Psoas muscle (tissue), 8 donors: Measurements from ENCODE around the gene CRIP1. TPM values are rescaled to one million over a fixed set of nuclear protein-coding genes. Genes with fewer than 3 reads are reported as not detected.

Source experiments
- ATAC-seq, 4 donors: fragments of 200-7000 bp; cut with Tn5 transposase; one replicate each; pipeline ENCODE4 v1.9.1; 2020; ENCODE audit warnings: moderate library complexity in 3 of 4, mild to moderate bottlenecking in 2 of 4
- DNase-seq, 2 donors: peaks; one replicate each; pipeline ENCODE4 v3.0.0-alpha.2; 2020
- H3K27ac ChIP-seq: fragments of 200-600 bp; one replicate; pipeline ENCODE4 v1.8.0; 2022
- H3K27me3 ChIP-seq, 3 donors: fragments of 200-600 bp in 1 of 3; one replicate each; pipeline versions ENCODE4 v1.6.1 to v1.8.0; 2013 to 2022; ENCODE audit warnings: low read length in 2 of 3, mild to moderate bottlenecking in 2 of 3, moderate library complexity in 1 of 3; ENCODE audit not compliant: insufficient read depth in 3 of 3
- H3K36me3 ChIP-seq, 2 donors: fragments of 200-600 bp in 1 of 2; one replicate each; pipeline versions ENCODE4 v1.6.1 to v1.8.0; 2013 to 2022; ENCODE audit warnings: low read depth in 1 of 2, mild to moderate bottlenecking in 1 of 2, moderate library complexity in 1 of 2; ENCODE audit not compliant: insufficient read depth in 1 of 2
- H3K4me1 ChIP-seq: fragments of 200-600 bp; one replicate; pipeline ENCODE4 v1.8.0; 2022
- H3K4me3 ChIP-seq: fragments of 200-600 bp; one replicate; pipeline ENCODE4 v1.8.0; 2022; ENCODE audit warnings: mild to moderate bottlenecking
- H3K9me3 ChIP-seq: fragments of 200-600 bp; one replicate; pipeline ENCODE4 v1.8.0; 2022
- WGBS, 3 donors: extraction: QIAGEN DNeasy Blood & Tissue Kit; methylation state at CpG; one replicate each; pipeline versions ENCODE4 v1.1.6 to v1.1.7; 2013; 5-methylcytosine and 5-hydroxymethylcytosine counted together
- intact Hi-C, 2 donors: fragments of 100-400 bp; cut with DNase I; formaldehyde crosslinking; loops; one replicate each; pipeline versions ENCODE4 v1.11.0 to v1.14.2; 2022
- polyA plus RNA-seq, 3 donors: library from polyadenylated mRNA; stranded (reverse); fragments of 200-250 nt; gene quantifications; one replicate each; pipeline ENCODE4 v1.2.3, GENCODE V29; 2013
- total RNA-seq, 4 donors: library from RNA; stranded (reverse); fragmentation: NEBNext Ultra II Directional in 2 of 4; extraction: Animal tissue kit (Norgen Biotek cat#: 25700) in 2 of 4; gene quantifications; one replicate each; pipeline versions ENCODE4 v1.2.1 to v1.2.4, GENCODE V29; 2021 to 2023
- TF ChIP-seq, protein P1 (sequence below): fragments of 200-600 bp; IDR thresholded peaks from one replicate; pipeline ENCODE4 v1.8.0; 2022; ENCODE audit warnings: antibody characterized with exemption
- donor health status: healthy with polysubstance abuse.
- donor health status: DM: no; HTN: no; CAD: no; lungs with moderate emphysema.
- donor health status: Bipolar disorder and iron deficiency.
- donor health status: healthy.
- donor health status: DM: yes; HTN: yes; CAD: no.
- donor health status: DM: no; HTN: no; CAD: no.
- donor health status: DM: no; HTN: no; CAD: no.
- donor health status: DM: yes; HTN: yes; CAD: no.

The CRIP1 gene
- total and polyA plus RNA-seq, 7 donors = 11.5 to 27.2 (median 17.5) TPM

DNA sequence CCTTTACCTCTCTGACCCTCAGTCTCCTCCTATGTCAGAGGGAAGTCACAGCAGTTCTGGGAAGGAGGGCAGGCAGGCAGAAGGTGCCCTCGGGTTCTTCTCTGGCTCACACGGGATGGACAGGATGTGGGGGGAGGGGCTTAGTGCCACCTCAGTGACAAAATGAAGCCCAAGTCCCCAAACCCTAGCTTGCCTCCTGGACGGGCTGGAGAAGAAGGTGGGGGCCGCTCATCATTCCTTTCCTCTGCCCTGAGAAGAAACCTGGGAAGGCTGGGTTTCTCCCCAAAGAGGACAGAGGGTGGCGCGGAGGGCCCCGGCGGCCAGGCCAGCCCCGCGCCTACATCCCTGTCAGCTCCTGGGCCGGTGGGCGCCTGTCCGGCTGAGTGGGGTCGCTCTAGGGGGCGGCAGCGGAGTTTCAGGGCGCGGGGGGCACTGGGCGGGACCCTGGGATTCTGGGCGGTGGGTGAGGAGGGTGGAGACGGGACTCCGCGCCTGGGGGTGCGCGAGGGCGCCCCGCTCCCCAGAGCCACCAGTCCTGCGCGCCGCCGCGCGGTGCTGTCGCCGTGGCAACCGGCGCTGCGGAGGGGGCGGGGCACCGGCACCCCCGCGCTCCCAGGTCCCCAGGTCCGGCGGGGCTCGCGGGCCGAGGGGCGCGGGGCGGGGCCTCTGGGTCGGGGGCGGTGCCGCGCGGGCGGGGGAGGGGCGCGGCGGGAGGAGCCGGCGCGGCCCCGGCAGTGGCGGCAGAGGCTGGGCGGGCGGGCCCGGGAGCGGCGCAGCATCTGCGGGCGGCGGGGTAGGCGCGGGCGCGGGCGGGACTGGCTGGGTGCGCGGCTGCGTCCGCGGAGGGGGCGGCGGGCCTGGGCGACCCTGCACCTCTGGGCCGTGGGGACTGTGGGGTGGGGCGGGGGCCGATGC is 39.4 kb downstream of the CRIP1 start, which contains the start of gene TMEM121:
TSS of gene TMEM121 (plus strand) at position 723 of the 915 bp plus-strand sequence. CDS start 2,252 bp downstream, outside the sequence.
- Histone ChIP-seq H3K27ac (no peak within 1 kb of the TSS), H3K4me3 (peak within 1 kb of the TSS; percentile 77), H3K27me3 (peaks cover 0 to 55% (median 12%) of the 10 kb centered on the region in 3 donors), H3K9me3 (no peaks in the 10 kb centered on the region), H3K36me3 (no peaks in the 10 kb centered on the region), H3K4me1 (peaks cover 17% of the 10 kb centered on the region)
- TF ChIP-seq, protein P1, sequence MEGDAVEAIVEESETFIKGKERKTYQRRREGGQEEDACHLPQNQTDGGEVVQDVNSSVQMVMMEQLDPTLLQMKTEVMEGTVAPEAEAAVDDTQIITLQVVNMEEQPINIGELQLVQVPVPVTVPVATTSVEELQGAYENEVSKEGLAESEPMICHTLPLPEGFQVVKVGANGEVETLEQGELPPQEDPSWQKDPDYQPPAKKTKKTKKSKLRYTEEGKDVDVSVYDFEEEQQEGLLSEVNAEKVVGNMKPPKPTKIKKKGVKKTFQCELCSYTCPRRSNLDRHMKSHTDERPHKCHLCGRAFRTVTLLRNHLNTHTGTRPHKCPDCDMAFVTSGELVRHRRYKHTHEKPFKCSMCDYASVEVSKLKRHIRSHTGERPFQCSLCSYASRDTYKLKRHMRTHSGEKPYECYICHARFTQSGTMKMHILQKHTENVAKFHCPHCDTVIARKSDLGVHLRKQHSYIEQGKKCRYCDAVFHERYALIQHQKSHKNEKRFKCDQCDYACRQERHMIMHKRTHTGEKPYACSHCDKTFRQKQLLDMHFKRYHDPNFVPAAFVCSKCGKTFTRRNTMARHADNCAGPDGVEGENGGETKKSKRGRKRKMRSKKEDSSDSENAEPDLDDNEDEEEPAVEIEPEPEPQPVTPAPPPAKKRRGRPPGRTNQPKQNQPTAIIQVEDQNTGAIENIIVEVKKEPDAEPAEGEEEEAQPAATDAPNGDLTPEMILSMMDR = no peak
- WGBS, 3 donors = 1 to 2% (median 2%) methylated on average over 21 to 88 of the region's 88 CpGs
- intact Hi-C loops = loop anchor here (5.0 to 10.0 kb wide), 2 partner anchors 34 to 81 kb away; partner anchors contain the start of gene TEDC1 (in 1 of the 2)
- ATAC-seq (no peak), DNase-seq (peak in 1 of 2 donors; percentile 58)

DNA sequence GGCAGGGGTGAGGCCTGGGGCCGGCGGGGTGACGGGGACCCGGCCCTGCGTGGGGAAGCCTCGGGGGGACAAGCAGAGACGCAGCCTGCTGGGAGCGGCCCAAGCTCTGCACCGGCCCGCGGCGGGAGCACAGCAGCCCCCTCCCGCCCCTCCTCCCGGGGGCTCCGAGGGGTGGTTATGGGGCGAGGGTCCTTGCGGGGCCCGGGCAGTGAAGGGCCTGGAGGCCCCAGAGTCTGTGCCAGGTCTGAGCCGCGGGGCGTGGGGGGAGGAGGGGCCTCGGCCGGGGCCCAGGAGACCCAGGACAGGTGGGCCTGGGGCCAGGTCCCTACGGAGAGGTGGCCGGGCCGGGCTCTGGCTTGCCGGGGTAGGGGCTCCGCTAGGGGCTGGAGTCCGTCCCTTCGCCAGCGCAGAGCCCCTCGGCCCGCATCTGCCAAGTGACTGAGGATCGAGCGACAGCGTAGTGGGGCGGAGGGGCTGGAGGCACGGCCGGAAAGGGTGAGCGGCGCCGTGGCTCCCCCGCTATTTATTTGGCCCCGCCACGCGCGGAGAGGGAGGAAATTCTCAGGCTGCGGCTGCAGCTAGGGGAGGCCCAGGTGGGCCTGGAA is 40.2 kb downstream of the CRIP1 start:
- intact Hi-C loops = loop anchor here (5.0 to 10.0 kb wide), 2 partner anchors 35 to 82 kb away; partner anchors contain the start of gene TEDC1 (in 1 of the 2)
- no peaks in the 10 kb centered on the region for H3K9me3 ChIP-seq
- 3 to 8% (median 4%) methylated on average over 33 to 48 of the region's 48 CpGs for WGBS, 3 donors
- peak in 1 of 4 donors; percentile 6 for ATAC-seq
- peak overlapping the region; percentile 77 for H3K4me3 ChIP-seq
- TF ChIP-seq, protein P1 = no peak
- no peaks in the 10 kb centered on the region for H3K36me3 ChIP-seq
- DNase-seq = peak in 1 of 2 donors; percentile 54
- no peak overlapping the region for H3K27ac ChIP-seq
- H3K27me3 ChIP-seq = peaks cover 0 to 52% (median 12%) of the 10 kb centered on the region in 3 donors
- peaks cover 17% of the 10 kb centered on the region for H3K4me1 ChIP-seq

DNA sequence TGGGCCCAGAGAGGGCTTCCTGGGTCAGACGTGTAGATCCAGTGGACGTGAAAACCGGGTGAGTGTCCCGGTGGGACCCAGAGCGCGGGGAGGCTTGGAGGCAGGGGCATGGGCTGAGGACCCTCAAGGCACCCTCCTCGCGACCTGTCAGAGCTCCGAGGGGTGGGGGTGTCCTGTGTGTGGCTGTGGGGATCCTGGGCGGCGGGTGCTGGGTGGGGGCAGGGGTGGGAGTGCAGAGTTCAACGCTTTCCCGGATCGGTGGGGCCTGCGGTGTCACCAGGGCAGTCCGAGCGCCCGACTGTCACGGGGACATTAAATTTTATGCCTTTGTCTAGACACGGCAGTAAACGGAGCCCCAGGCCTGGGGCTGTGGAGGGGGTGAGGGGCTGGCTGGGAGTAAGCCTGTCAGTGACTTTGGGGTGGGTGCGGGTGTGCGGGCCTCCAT is 40.7 kb downstream of the CRIP1 start:
- DNase-seq (no peak), ATAC-seq (peak in 1 of 4 donors; percentile 6)
- 24 to 32% (median 32%) methylated on average over 20 to 23 of the region's 23 CpGs for WGBS, 3 donors
- Histone ChIP-seq H3K27me3 (peaks cover 0 to 47% (median 12%) of the 10 kb centered on the region in 3 donors), H3K9me3 (no peaks in the 10 kb centered on the region), H3K4me3 (peak overlapping the region; percentile 77), H3K36me3 (no peaks in the 10 kb centered on the region), H3K4me1 (peaks cover 17% of the 10 kb centered on the region), H3K27ac (no peak overlapping the region)
- intact Hi-C loops = loop anchor here (5.0 to 10.0 kb wide), 2 partner anchors 35 to 83 kb away; partner anchors contain the start of gene TEDC1 (in 1 of the 2)
- TF ChIP-seq, protein P1 = no peak

DNA sequence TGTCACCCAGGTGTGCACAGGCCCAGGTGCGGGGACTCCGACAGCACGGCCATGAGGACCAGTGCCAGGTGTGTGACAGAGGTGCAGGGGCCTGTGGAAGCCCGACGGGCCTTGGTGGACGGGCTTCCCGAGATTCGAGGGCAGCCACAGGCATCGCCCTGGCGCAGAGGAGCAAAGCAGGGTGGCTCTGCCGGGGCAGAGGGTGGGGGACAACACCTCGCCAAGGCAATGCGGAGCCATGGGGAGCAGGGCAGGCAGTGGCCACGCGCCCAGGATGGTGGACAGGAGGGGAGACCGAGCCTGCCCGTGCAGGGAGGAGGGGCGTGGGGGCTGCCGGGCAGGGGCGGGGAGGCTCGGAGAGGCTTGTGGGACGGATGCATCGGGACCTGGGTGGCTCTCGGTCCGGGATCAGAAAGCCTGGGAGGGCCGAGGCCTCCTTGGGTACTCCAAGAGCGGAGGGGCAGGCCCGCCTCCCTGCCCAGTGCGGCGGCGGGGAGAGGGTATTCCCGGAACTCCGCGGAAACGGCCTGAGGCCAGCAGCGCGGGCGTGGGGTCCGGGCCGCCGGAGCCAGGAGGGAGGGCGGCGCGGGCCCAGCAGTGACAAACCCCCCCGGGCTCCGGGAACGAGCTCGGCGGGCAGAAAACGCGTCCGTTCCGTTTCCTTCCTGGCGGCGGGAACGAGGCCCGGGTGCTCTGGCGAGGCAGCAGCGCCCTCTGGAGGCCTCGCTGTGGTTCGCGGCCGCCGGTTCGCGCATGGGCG is 41.3 kb downstream of the CRIP1 start:
- ATAC-seq (peak; percentile 80 to 95 (median 89)), DNase-seq (peak; percentile 82 to 88)
- peaks cover 0 to 46% (median 12%) of the 10 kb centered on the region in 3 donors for H3K27me3 ChIP-seq
- no peaks in the 10 kb centered on the region for H3K36me3 ChIP-seq
- no peak overlapping the region for H3K27ac ChIP-seq
- 2 to 18% (median 6%) methylated on average over 27 to 67 of the region's 67 CpGs for WGBS, 3 donors
- intact Hi-C loops = loop anchor here (1.0 to 10.0 kb wide), 4 partner anchors 36 to 158 kb away; partner anchors contain the start of gene TEDC1 (in 1 of the 2)
- H3K4me1 ChIP-seq = peaks cover 17% of the 10 kb centered on the region
- TF ChIP-seq, protein P1 = peak; percentile 90
- H3K4me3 ChIP-seq = peak overlapping the region; percentile 77
- no peaks in the 10 kb centered on the region for H3K9me3 ChIP-seq
